IPS DF 6.9 (cell line): Measurements from ENCODE around the gene SRGAP2B.
"Not testable (repeated sequence)": the region's sequence is repeated elsewhere in the genome, so short reads cannot be mapped to it uniquely, and the experiment has no call there.

Source experiments
- DNase-seq: peaks from one replicate; pipeline ENCODE4 v3.0.0-alpha.2; 2013; ENCODE audit warnings: low read depth, low spot score
- H3K27ac ChIP-seq: one replicate; pipeline ENCODE4 v1.5.1; 2013; ENCODE audit warnings: low read length, control low read depth
- H3K27me3 ChIP-seq: 2 replicates; pipeline ENCODE4 v1.6.1; 2013; ENCODE audit warnings: mild to moderate bottlenecking, low read length; ENCODE audit not compliant: control insufficient read depth, insufficient read depth
- H3K36me3 ChIP-seq: 2 replicates; pipeline ENCODE4 v1.6.1; 2013; ENCODE audit warnings: low read length; ENCODE audit not compliant: control insufficient read depth, insufficient read depth
- H3K4me1 ChIP-seq: 2 replicates; pipeline ENCODE4 v1.6.1; 2013; ENCODE audit warnings: low read length; ENCODE audit not compliant: control insufficient read depth, insufficient read depth
- H3K4me3 ChIP-seq: 2 replicates; pipeline ENCODE4 v1.5.1; 2013; ENCODE audit warnings: mild to moderate bottlenecking, low read length
- H3K9me3 ChIP-seq: 2 replicates; pipeline ENCODE4 v1.6.1; 2013; ENCODE audit warnings: low read length, inconsistent platforms; ENCODE audit not compliant: control insufficient read depth, insufficient read depth
- WGBS: extraction: QIAGEN DNeasy Blood & Tissue Kit; methylation state at CpG from one replicate; pipeline ENCODE4 v1.1.7; 2013; ENCODE audit warnings: mixed read lengths, missing lambda C conversion rate; ENCODE audit not compliant: insufficient read length, insufficient coverage; 5-methylcytosine and 5-hydroxymethylcytosine counted together

SRGAP2B gene

GRCh38 chr1:145095284-145096057 lies at the start of gene SRGAP2B, which contains the start of gene FAM72D:
Gene SRGAP2B, minus strand, starts transcription at chr1:145095328. Its CDS starts 2,427 bp downstream, at chr1:145092901.
Gene FAM72D, plus strand, starts transcription at chr1:145095974. Its CDS starts 874 bp downstream, at chr1:145096848.
- H3K27me3 ChIP-seq, DNase-seq, H3K9me3 ChIP-seq, H3K4me1 ChIP-seq, H3K36me3 ChIP-seq, H3K27ac ChIP-seq: not testable (repeated sequence)
- peak within 1 kb of the TSS; percentile 51; the same call in 1 of the 2 replicates for H3K4me3 ChIP-seq
- WGBS, result no CpG with 5 or more reads among the region's 47 CpGs

GRCh38 chr1:145144264-145144913 lies 49.3 kb upstream of the SRGAP2B start:
- H3K9me3 ChIP-seq, H3K27me3 ChIP-seq, DNase-seq, H3K4me3 ChIP-seq, H3K36me3 ChIP-seq, H3K27ac ChIP-seq, H3K4me1 ChIP-seq: not testable (repeated sequence)
- no CpG with 5 or more reads among the region's 3 CpGs for WGBS

GRCh38 chr1:145140549-145140948 lies 45.4 kb upstream of the SRGAP2B start:
- WGBS, result no CpG with 5 or more reads among the region's 2 CpGs
- not testable (repeated sequence) for H3K9me3 ChIP-seq, H3K27ac ChIP-seq, H3K36me3 ChIP-seq, H3K4me1 ChIP-seq, H3K27me3 ChIP-seq, DNase-seq, H3K4me3 ChIP-seq

GRCh38 chr1:145134476-145134875 lies 39.3 kb upstream of the SRGAP2B start:
- H3K27ac ChIP-seq, result not testable (repeated sequence)

GRCh38 chr1:145128697-145129469 lies 33.8 kb upstream of the SRGAP2B start:
- not testable (repeated sequence) for H3K4me3 ChIP-seq, H3K4me1 ChIP-seq, H3K27ac ChIP-seq, DNase-seq, H3K27me3 ChIP-seq, H3K36me3 ChIP-seq, H3K9me3 ChIP-seq
- no CpG with 5 or more reads among the region's 14 CpGs for WGBS

More at GRCh38 chr1:145134476-145134875, 39.3 kb upstream of the SRGAP2B start:
- H3K36me3 ChIP-seq, H3K9me3 ChIP-seq, H3K27me3 ChIP-seq, H3K4me1 ChIP-seq, H3K4me3 ChIP-seq, DNase-seq: not testable (repeated sequence)
- no CpG with 5 or more reads among the region's 1 CpG for WGBS

GRCh38 chr1:145127144-145127543 lies 32.0 kb upstream of the SRGAP2B start:
- H3K4me1 ChIP-seq, H3K4me3 ChIP-seq, H3K9me3 ChIP-seq, H3K27ac ChIP-seq, H3K36me3 ChIP-seq, DNase-seq, H3K27me3 ChIP-seq: not testable (repeated sequence)

GRCh38 chr1:145125112-145125511 lies 30.0 kb upstream of the SRGAP2B start:
- DNase-seq, H3K9me3 ChIP-seq, H3K27ac ChIP-seq, H3K4me3 ChIP-seq, H3K27me3 ChIP-seq, H3K4me1 ChIP-seq, H3K36me3 ChIP-seq: not testable (repeated sequence)
- no CpG with 5 or more reads among the region's 1 CpG for WGBS

- no CpG with 5 or more reads among the region's 7 CpGs for WGBS
- not testable (repeated sequence) for H3K27ac ChIP-seq, H3K27me3 ChIP-seq, H3K4me3 ChIP-seq, H3K9me3 ChIP-seq, DNase-seq, H3K36me3 ChIP-seq, H3K4me1 ChIP-seq
Measured at GRCh38 chr1:145123992-145124641, 29.0 kb upstream of the SRGAP2B start.

GRCh38 chr1:145123062-145123395 lies 27.9 kb upstream of the SRGAP2B start:
- not testable (repeated sequence) for H3K27me3 ChIP-seq, H3K36me3 ChIP-seq, H3K4me1 ChIP-seq, H3K9me3 ChIP-seq, H3K27ac ChIP-seq, DNase-seq, H3K4me3 ChIP-seq
- whole genome bisulfite sequencing, result no CpG with 5 or more reads among the region's 1 CpG

GRCh38 chr1:145122344-145123061 lies 27.4 kb upstream of the SRGAP2B start:
- DNase-seq, H3K4me3 ChIP-seq, H3K27me3 ChIP-seq, H3K36me3 ChIP-seq, H3K9me3 ChIP-seq, H3K4me1 ChIP-seq, H3K27ac ChIP-seq: not testable (repeated sequence)
- WGBS, result no CpG with 5 or more reads among the region's 7 CpGs
